Progenitor cell of endocrine pancreas (in vitro differentiated cells): ENCODE measurements around the gene CPED1. TPM values are rescaled to one million over a fixed set of nuclear protein-coding genes. Genes with fewer than 3 reads are reported as not detected.

Experiments
- DNase-seq: peaks from one replicate; pipeline ENCODE4 v3.0.0; 2021; ENCODE audit warnings: low spot score; ENCODE audit not compliant: unreplicated experiment
- H3K27ac Mint-ChIP-seq: 2 replicates; pipeline ENCODE4 v1.8.0; 2021; ENCODE audit warnings: mild to moderate bottlenecking, moderate library complexity, mixed read lengths
- H3K27me3 Mint-ChIP-seq: 2 replicates; pipeline ENCODE4 v1.8.0; 2021; ENCODE audit warnings: mixed read lengths
- H3K36me3 Mint-ChIP-seq: 2 replicates; pipeline ENCODE4 v1.8.0; 2022; ENCODE audit warnings: mixed read lengths; ENCODE audit not compliant: insufficient read depth
- H3K4me1 Mint-ChIP-seq: 2 replicates; pipeline ENCODE4 v1.8.0; 2021; ENCODE audit warnings: low read depth, mixed read lengths
- H3K4me3 Mint-ChIP-seq: 2 replicates; pipeline ENCODE4 v1.8.0; 2021; ENCODE audit warnings: low read depth, mild to moderate bottlenecking, moderate library complexity, mixed read lengths
- H3K9me3 Mint-ChIP-seq: 2 replicates; pipeline ENCODE4 v1.8.0; 2021; ENCODE audit warnings: low read depth, mixed read lengths
- total RNA-seq: library from RNA; stranded (reverse); gene quantifications from 2 replicates; pipeline ENCODE4 v1.2.1, GENCODE V29; 2021
- TF ChIP-seq, protein P1 (sequence below): fragments of 200-600 bp; sonication (generic); IDR thresholded peaks from one replicate; pipeline ENCODE4 v1.5.0; 2021; ENCODE audit warnings: antibody characterized with exemption, mild to moderate bottlenecking; ENCODE audit not compliant: unreplicated experiment

The CPED1 gene
- total RNA-seq, 1 donor from 2014 or later = 1.1 TPM

DNA sequence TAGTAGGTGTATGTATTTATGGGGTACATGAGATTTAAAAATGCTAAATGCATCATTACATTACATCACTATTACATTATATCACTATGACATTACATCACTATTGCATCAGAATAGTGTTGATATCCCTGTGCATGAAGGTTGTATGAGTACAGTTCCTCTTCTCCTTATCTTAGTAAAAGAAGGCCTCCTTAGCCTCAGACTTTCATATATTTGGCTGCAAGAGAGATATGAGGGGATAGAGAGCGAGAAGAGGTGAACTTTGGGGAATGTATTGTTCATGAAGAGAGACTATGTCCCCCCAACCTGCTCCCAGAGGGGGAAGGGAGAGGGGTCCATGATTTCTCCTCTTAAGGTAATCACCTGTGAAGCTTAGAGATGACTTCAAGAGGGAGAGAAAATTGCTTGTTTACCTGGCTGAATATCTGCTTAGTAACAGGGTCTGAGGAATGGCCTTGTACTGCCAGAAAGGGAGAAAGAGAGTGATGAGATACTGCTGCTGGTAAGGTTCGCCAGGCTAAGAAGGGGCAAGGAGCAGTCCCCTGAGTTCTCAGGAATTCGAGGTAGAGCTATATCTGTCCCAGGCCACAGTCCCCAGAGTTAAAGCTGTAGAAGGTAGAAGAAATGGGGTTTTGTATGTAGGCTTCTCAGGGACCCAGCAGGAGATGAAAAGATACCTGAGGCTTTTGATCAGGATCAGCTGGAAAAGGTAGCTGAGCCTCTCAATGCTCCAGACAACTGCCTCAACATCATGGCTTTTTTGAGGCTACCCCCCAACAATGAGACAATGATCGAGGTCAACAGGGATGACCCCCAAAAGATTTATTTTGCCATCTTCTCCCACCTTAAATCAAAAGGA is 171.9 kb downstream of the CPED1 start:
- Mint-ChIP-seq H3K27ac (no peak overlapping the region), H3K36me3 (no peaks in the 10 kb centered on the region), H3K4me1 (no peaks in the 10 kb centered on the region), H3K9me3 (peaks cover 4% of the 10 kb centered on the region), H3K4me3 (no peak overlapping the region), H3K27me3 (no peaks in the 10 kb centered on the region)
- TF ChIP-seq, protein P1, sequence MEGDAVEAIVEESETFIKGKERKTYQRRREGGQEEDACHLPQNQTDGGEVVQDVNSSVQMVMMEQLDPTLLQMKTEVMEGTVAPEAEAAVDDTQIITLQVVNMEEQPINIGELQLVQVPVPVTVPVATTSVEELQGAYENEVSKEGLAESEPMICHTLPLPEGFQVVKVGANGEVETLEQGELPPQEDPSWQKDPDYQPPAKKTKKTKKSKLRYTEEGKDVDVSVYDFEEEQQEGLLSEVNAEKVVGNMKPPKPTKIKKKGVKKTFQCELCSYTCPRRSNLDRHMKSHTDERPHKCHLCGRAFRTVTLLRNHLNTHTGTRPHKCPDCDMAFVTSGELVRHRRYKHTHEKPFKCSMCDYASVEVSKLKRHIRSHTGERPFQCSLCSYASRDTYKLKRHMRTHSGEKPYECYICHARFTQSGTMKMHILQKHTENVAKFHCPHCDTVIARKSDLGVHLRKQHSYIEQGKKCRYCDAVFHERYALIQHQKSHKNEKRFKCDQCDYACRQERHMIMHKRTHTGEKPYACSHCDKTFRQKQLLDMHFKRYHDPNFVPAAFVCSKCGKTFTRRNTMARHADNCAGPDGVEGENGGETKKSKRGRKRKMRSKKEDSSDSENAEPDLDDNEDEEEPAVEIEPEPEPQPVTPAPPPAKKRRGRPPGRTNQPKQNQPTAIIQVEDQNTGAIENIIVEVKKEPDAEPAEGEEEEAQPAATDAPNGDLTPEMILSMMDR = no peak
- DNase-seq = no peak

DNA sequence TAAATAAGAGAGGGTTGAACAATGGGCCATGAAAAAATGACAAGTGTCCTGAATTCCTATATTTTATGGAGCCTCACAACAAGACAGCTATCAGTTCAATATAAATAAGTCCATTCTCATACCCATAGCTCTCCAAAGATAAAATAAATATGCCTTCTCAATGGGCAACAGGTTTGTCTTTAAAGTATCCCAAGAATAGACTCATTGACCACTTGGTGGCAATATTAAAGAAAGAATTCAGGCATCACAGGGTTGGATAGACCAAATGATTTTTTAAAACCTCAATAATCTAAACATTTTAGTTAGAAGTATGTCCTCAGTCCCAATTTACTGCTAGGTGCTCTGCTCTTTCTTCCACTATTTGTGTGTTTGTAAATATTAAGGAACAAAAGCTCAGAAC is 175.2 kb downstream of the CPED1 start:
- no peak overlapping the region for H3K4me3 Mint-ChIP-seq
- no peaks in the 10 kb centered on the region for H3K27me3 Mint-ChIP-seq
- H3K9me3 Mint-ChIP-seq = no peaks in the 10 kb centered on the region
- H3K36me3 Mint-ChIP-seq = no peaks in the 10 kb centered on the region
- no peak for DNase-seq
- H3K4me1 Mint-ChIP-seq = no peaks in the 10 kb centered on the region
- H3K27ac Mint-ChIP-seq = no peak overlapping the region
- TF ChIP-seq, protein P1 = no peak

DNA sequence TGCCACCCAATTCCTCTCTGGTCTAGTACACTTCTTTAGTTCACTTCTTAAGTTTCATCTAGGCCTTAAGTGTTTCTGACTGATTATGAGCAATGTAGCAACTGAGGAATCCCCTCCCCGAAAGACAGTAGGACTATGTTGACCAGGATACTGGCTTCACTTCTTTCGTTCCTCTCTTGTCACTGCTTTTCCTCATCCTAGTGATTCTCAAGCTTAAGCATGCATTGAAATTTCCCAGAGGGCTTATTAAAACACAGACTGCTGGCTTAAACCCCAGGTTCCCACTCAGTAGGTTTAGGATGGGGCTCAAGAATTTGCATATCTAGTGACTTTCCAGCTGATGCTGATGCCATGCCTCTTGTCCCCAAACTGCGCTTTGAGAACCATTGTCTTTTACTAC is 175.7 kb downstream of the CPED1 start:
- DNase-seq = no peak
- Mint-ChIP-seq H3K27ac (no peak overlapping the region), H3K4me3 (no peak overlapping the region), H3K4me1 (no peaks in the 10 kb centered on the region), H3K36me3 (no peaks in the 10 kb centered on the region), H3K27me3 (no peaks in the 10 kb centered on the region), H3K9me3 (no peaks in the 10 kb centered on the region)
- TF ChIP-seq, protein P1 = no peak

DNA sequence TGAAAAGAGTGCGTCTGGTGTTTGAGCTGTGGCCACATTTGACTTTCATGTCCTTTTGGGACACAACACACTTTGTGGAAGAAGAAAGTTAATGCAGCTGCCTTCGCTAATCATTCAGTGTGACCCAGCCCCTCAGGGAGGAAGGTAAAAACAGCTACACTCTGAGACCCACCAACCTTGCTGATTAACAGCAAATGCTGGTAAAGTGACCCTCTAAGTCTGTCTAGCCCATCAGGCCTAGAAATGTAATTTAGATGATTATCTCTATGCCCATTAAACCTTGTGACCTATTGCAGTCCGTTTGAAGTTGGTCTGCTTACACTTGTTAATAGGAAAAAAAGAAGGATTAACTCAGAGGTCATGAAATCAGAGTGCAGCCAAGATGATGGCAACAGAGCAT is 178.4 kb downstream of the CPED1 start:
- H3K36me3 Mint-ChIP-seq = no peaks in the 10 kb centered on the region
- no peaks in the 10 kb centered on the region for H3K27me3 Mint-ChIP-seq
- H3K4me3 Mint-ChIP-seq = no peak overlapping the region
- no peak for DNase-seq
- no peaks in the 10 kb centered on the region for H3K4me1 Mint-ChIP-seq
- no peaks in the 10 kb centered on the region for H3K9me3 Mint-ChIP-seq
- H3K27ac Mint-ChIP-seq = no peak overlapping the region
- TF ChIP-seq, protein P1 = no peak

DNA sequence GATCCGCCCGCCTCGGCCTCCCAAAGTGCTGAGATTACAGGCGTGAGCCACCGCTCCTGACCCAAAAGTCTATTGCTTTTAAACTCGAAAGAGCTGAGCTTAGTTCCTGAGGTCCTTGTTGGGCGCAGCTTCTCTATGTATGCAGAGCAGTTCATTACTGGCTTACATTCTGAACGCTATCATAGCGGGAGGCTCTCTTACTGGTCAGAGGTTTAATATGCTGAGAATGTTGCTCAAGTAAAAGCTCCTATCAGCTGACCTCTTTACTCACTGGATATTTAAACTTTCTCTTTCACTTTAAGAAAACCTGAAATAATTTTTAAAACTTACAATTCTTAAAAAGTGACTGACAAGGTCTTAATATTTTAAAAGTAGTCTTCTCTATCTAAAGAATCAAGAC is 179.5 kb downstream of the CPED1 start:
- H3K36me3 Mint-ChIP-seq = no peaks in the 10 kb centered on the region
- no peak overlapping the region for H3K4me3 Mint-ChIP-seq
- H3K9me3 Mint-ChIP-seq = no peaks in the 10 kb centered on the region
- TF ChIP-seq, protein P1 = no peak
- no peak for DNase-seq
- no peaks in the 10 kb centered on the region for H3K27me3 Mint-ChIP-seq
- no peaks in the 10 kb centered on the region for H3K4me1 Mint-ChIP-seq
- H3K27ac Mint-ChIP-seq = no peak overlapping the region
